HepG2 (cell line): Measurements from ENCODE around the gene TMEM164. TPM values are rescaled to one million over a fixed set of nuclear protein-coding genes. Genes with fewer than 3 reads are reported as not detected.
A peak's percentile ranks its signal among the peaks of the same experiment; 100 is the strongest.

Source experiments
- ARID4A ChIP-seq: sonication (generic); formaldehyde crosslinking; IDR thresholded peaks from 2 replicates; pipeline ENCODE4 v1.5.0; 2020; ENCODE audit warnings: mild to moderate bottlenecking, missing genetic modification reagents, borderline replicate concordance
- IRX3 ChIP-seq: sonication (generic); formaldehyde crosslinking; IDR thresholded peaks from 2 replicates; pipeline ENCODE4 v1.8.1; 2023; ENCODE audit warnings: mild to moderate bottlenecking, low read depth, missing genetic modification reagents, borderline replicate concordance
- LBX2 ChIP-seq: sonication (generic); formaldehyde crosslinking; IDR thresholded peaks from 2 replicates; pipeline ENCODE4 v1.5.0; 2020; ENCODE audit warnings: missing genetic modification reagents, mild to moderate bottlenecking, borderline replicate concordance
- MLLT10 ChIP-seq: sonication (generic); formaldehyde crosslinking; IDR thresholded peaks from 2 replicates; pipeline ENCODE4 v1.4.0; 2020; ENCODE audit warnings: missing genetic modification reagents
- RCOR2 ChIP-seq: IDR thresholded peaks from 2 replicates; pipeline ENCODE4 v1.6.1; 2016; ENCODE audit warnings: missing biosample characterization, missing genetic modification reagents
- ZHX2 ChIP-seq, 2 experiments: sonication (generic) in 1 of 2; formaldehyde crosslinking in 1 of 2; IDR thresholded peaks; 2 replicates each; pipeline versions ENCODE4 v1.6.1 to v1.9.0; 2014 to 2022; ENCODE audit warnings: antibody characterized with exemption in 1 of 2, borderline replicate concordance in 1 of 2, inconsistent platforms in 1 of 2, low read depth in 1 of 2, missing genetic modification reagents in 1 of 2
- ZNF629 ChIP-seq: sonication (generic); formaldehyde crosslinking; conservative IDR thresholded peaks from 2 replicates; pipeline ENCODE4 v1.5.0; 2020; ENCODE audit warnings: missing genetic modification reagents
- ZNF781 ChIP-seq: sonication (generic); formaldehyde crosslinking; IDR thresholded peaks from 2 replicates; pipeline ENCODE4 v1.5.1; 2020; ENCODE audit warnings: borderline replicate concordance, mild to moderate bottlenecking, missing genetic modification reagents; ENCODE audit errors: not compliant biosample characterization
- polyA plus RNA-seq, 8 experiments: library from polyadenylated mRNA; depleted of rRNA in 3 of 8; stranded (reverse) in 7 of 8; unstranded in 1 of 8; fragments of >200 nt; fragmentation: Illumina TruSeq in 4 of 8; extraction: Trizol in 4 of 8; gene quantifications; 2 replicates each; pipeline versions ENCODE4 v1.2.1 to v1.2.3, GENCODE V29; 2011 to 2016; ENCODE audit warnings: low read depth in 4 of 8, missing spikeins in 1 of 8, mixed read lengths in 1 of 8; ENCODE audit not compliant: insufficient read depth in 1 of 8
- total RNA-seq, 5 experiments: library from RNA; depleted of rRNA; stranded (reverse); fragments of >200 nt; fragmentation: Illumina TruSeq; extraction: Trizol; gene quantifications; 2 replicates each; pipeline ENCODE4 v1.2.3, GENCODE V29; 2016; ENCODE audit warnings: low read depth in 1 of 5
- TF ChIP-seq, protein P1 (sequence below): sonication (generic); formaldehyde crosslinking; IDR thresholded peaks from 2 replicates; pipeline ENCODE4 v1.8.1; 2023; ENCODE audit warnings: mild to moderate bottlenecking, missing genetic modification reagents
- TF ChIP-seq, protein P2 (sequence below): sonication (generic); formaldehyde crosslinking; IDR thresholded peaks from 2 replicates; pipeline ENCODE4 v1.5.1; 2020; ENCODE audit warnings: missing genetic modification reagents, mild to moderate bottlenecking, borderline replicate concordance

Gene TMEM164
- total and polyA plus RNA-seq, 2 of the 13 experiments (the other 11 are each of a cell fraction or from before 2014, with no cell fraction given), result 5.8 to 13.2 TPM

- TF ChIP-seq ZHX2 (IDR thresholded peaks at IDR 0.05; ENCODE audit: low read depth) (no peak), ZHX2 (CRISPR knock-in tag; IDR thresholded peaks at IDR 0.05; ENCODE audit: borderline replicate concordance) (no peak), RCOR2 (CRISPR knock-in tag) (peak; percentile 89), ZNF781 (CRISPR knock-in tag) (no peak), ZNF629 (CRISPR knock-in tag) (no peak), IRX3 (no peak), LBX2 (CRISPR knock-in tag) (no peak), ARID4A (peak; percentile 21; the same call in 1 of the 2 replicates), MLLT10 (CRISPR knock-in tag) (no peak)
- TF ChIP-seq, protein P1, sequence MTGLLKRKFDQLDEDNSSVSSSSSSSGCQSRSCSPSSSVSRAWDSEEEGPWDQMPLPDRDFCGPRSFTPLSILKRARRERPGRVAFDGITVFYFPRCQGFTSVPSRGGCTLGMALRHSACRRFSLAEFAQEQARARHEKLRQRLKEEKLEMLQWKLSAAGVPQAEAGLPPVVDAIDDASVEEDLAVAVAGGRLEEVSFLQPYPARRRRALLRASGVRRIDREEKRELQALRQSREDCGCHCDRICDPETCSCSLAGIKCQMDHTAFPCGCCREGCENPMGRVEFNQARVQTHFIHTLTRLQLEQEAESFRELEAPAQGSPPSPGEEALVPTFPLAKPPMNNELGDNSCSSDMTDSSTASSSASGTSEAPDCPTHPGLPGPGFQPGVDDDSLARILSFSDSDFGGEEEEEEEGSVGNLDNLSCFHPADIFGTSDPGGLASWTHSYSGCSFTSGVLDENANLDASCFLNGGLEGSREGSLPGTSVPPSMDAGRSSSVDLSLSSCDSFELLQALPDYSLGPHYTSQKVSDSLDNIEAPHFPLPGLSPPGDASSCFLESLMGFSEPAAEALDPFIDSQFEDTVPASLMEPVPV (CRISPR knock-in tag), result no peak
- TF ChIP-seq, protein P2, sequence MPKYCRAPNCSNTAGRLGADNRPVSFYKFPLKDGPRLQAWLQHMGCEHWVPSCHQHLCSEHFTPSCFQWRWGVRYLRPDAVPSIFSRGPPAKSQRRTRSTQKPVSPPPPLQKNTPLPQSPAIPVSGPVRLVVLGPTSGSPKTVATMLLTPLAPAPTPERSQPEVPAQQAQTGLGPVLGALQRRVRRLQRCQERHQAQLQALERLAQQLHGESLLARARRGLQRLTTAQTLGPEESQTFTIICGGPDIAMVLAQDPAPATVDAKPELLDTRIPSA (CRISPR knock-in tag), result no peak
Observed at GRCh38 chrX:110036162-110037033, 33.5 kb downstream of the TMEM164 start (continued).
